Nucleus accumbens (tissue), 56 donors: Measurements from ENCODE around the gene LRRC47.
A peak's percentile ranks its signal among the peaks of the same experiment; 100 is the strongest.

Experiments
- DNase-seq, 56 donors: peaks; one replicate each; lab custom pipeline; 2025; lab: John Stamatoyannopoulos, UW

The LRRC47 gene

GRCh38 chr1:3787745-3788605 lies 8.3 kb downstream of the LRRC47 start:
- no peak for DNase-seq

DNA sequence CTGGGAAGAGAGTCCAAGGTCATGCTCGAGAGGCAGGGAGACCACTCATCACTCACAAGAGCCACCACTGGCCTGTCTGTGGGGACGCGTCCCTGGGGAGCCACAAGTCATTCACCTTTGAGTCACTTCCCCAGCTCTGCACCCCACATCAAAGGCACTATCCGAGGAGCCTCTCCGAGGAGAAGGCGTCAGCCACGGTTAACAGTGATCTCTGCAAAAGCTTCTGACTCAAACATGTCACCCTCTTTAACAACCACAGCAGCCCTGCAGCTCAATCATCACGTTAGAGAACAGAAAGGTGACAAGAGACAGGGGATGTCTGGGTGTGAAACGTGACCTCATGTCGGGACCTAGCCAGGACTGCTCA lies 9.0 kb downstream of the LRRC47 start:
- DNase-seq, result peak in 1 of 56 donors; percentile 23

GRCh38 chr1:3786468-3787348 lies 9.6 kb downstream of the LRRC47 start:
- DNase-seq, result no peak

GRCh38 chr1:3785456-3786157 lies 10.7 kb downstream of the LRRC47 start:
- no peak for DNase-seq

DNA sequence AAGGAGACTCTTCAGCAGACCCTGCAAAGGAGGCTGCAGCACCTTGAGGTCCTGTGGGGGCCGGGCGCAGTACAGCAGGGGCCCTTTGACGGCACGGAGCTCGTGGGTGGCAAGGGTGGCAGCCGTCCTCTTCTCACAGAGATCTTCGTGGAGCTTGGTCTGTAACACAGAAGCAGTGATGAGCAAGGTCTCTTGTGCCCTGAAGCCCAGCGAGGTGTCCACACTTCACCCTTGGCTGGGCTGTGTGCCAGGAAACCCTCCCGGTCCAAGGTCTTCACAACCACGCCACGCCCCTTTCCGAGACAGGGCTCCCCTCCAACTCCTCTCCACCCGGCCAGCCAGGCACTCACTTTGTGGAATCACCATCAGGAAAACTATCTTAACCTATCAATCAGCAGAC lies 11.3 kb downstream of the LRRC47 start:
- DNase-seq, result no peak

DNA sequence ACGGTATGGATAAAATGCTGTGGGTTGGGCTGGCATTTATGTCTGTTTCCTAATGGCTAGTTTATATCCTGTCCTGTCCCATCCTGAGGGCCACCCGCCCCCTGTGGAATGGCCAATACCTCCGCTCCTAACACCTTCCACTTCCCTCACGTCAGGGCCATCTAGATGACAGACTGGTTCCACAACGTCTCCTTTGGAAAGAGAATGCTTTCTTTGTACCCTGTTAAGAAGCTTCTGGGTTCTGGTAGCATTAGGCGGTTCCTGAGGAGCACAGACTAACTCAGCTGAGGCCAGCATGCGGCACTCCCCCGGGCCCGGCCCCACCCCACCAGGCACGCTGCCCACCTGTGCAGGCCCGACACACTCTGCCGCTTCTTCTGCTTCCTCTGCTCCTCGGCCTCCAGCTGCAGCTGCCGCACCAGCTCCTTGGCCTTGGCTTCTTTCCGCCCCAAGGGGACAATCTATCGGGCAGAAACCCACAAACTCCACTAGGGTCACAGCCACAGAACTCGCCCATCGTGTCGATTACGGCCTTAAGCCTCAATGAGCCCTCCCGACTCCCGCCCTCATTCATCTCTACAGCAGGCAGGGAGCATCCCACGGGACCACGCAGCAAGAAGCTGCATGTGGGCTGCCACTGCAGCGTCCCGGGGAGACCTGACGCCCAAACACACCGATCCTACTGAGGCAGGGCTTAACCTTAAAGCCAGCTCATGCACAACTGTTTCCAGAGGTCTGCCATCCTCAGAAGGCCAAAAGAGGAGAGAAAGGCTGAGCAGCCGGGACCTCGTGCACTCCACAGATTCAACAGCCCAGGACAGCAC lies 12.4 kb downstream of the LRRC47 start:
- DNase-seq, result peak in 1 of 56 donors; percentile 13

DNA sequence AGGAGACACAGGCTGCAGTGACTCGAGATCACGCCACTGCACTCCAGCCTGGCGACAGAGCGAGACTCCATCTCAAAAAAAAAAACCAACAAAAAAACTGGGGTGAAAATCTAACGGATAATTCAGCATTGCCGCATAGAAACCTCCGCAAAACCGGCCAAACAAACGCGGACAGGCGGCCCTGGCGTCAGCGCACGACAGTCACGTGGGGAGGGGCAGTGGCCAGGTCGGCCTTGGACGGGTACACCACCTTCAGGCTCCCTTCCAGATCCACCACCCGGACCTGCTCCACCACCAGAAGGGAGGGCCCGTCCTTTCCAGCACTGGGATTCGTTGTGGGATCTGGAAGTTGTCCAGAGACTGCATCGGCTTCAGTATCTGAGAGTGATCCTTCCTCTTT lies 15.4 kb downstream of the LRRC47 start:
- DNase-seq, result no peak

DNA sequence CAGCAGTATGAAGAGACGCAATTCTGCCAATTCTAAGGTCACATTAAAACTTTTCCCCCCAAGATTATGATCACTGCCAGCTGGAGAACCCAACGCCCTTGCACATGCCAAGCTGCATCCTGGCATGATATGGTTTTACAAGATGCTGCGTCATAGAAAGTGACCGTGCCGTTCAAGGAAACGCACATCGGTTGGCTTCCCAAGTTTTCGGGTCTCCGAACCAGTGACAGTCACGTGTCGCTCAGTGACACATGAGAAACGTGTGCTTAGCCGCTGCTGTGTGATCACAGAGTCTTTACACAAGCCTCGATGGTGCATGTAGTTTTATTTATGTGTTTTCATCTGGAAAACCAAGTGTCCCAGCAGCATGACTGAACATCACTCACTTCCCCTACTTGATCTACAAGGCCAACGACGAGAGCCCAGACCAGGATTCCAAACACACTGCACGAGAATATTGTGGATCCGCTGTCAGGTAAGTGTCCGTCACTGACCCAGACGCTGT lies 16.3 kb downstream of the LRRC47 start:
- DNase-seq, result no peak

GRCh38 chr1:3779265-3779911 lies 16.9 kb downstream of the LRRC47 start:
- DNase-seq, result no peak

DNA sequence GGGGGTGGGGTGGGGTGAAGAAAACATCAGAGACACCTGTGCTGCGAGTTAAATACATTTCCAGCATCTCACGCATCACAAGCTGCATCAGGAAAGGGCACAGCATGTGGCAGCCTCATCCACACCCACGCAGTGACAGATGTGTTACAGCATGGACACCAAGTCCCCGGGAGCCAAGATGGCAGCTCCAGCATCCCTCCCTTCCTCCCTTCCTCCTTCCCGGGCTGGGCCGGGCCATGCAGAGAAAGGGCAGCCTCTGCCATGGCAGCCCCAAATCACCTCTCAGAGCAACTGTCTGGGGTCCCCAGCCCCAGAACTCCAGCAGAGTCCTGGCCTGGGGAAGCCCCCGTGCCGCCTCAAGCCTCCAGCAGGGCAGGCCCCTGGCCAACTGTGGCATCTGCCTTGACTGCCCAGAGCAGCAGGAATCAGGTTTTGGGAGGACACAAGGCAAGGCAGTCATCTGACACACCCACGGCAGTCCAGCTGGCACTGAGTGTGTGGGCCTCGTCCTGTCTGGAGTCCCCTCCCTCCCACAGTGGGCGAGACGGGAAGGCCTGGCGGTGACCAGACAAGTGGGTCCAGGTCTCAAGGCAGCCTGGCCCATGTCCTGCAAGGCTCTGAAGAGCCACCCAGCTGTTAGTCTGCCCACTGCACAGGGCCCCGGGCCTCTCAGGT lies 17.6 kb downstream of the LRRC47 start:
- no peak for DNase-seq

DNA sequence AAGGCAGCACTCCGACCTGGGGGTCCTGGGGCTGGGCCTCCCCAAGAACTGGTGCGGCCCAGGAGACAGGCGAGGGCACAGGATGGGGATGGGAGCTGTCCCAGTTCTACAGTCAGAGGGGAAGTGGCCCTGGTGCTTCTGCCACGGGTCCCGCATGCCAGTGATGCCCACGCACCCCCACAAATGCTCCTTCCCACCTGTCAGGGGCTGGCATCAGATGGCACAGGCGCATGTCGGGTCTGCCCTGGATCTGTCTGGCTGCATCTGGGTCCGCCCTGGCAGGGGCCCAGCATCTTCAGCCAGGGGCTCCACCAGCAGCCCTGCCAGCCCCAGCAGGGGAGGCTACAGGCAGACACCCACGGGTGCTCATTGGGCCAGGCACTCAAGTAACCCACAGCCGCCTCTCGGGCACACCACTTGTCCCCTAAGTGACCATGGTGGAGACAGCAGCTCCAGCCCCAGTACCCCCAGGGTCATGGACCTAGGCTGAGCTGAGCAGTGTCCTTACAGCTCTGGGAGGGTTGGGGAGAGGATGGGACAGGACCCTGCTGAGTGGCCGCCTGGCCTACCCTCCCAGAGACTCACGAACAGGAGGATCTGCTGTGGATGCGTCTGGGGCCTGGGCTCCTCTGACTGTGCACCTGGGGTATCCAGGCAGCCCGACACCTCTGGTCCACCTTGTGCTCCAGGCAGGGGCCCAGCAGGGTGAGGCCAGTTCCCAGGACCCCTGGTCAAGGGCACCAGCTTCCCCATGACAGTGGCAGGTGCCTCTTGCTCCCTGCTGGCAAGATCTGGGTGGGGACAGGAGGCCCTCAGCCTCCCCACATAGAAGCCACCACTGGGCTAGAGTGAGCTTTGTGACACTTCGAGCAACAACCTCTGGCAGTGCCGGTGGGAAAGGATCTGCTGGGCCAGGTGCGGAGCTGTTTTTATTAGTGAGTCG lies 18.4 kb downstream of the LRRC47 start:
- DNase-seq, result no peak

- DNase-seq, result no peak
Measured at GRCh38 chr1:3777078-3777547, 19.2 kb downstream of the LRRC47 start.

DNA sequence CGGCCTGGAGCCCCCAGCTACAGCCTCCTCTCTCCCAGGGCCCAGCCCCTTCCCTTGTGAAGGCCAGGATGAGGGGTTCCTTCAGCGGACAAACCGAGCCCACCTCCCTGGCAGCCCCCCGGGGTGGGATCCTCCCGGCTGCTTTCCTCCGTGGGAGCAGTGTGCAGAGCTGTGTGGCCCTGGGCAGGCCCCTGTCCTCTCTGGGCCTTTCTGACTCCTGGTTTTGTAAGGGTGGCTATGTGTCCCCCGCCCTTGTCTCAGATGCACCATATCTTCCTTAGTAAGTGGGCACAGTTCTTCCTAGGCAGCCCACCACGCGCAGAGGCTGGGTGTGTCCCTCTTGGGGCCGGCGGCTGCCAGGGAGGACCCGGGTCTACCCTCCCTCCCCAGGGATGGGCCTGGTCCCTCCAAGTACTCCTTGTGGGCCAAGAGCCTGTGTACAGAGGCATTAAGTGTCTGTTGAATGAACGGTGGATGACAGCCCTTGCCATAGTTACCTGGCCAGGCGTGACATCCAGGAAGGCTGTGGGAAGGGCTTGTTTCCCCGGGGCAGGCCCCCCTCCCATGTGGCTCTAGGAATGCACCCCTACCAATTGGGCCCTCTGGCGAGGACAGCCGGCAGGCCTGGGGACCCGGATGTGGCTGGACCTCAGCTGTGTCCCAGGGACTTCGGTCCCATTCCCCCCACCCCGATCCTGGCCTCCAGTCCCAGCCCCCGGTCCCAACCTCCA lies 19.9 kb downstream of the LRRC47 start:
- DNase-seq, result no peak

DNA sequence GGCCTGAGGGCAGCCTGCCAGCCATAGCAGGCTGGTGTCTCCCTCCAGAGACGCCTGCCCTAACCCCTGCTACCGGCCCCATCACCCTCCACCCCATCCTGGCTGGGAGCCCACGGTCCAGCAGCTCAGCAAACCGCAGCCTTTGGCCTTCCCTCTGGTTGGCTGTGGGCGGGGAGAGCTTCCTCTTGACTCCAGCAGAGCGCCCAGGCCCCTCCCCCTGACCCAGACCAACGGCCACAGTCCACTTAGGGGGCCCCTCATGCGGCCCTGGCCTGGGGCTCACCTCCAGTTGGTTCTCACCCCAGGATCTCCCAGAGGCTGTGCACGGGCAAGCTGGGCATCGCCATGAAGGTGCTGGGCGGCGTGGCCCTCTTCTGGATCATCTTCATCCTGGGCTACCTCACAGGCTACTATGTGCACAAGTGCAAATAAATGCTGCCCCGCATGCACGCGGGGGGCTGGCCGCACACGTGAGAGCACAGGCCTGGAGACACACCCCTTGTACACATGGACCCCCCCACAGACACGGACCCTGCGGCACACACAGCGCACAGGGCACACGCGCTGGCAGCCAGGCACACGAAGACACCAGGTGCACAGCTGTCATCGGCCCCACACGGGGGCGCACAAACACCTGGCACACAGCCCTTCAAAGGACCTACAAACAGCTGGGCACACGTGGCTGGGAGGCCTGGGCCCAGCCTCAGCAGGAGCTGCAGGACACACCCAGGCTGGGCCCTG lies 20.6 kb downstream of the LRRC47 start:
- peak in 11 of 56 donors; percentile 4 to 63 (median 15) for DNase-seq

- no peak for DNase-seq
Measured at GRCh38 chr1:3774946-3775489, 21.3 kb downstream of the LRRC47 start.
